RWPE2 (cell line): ENCODE results near the gene PPARD.
A peak's percentile ranks its signal among the peaks of the same experiment; 100 is the strongest.

Experiments
- ATAC-seq: fragments of 200-7000 bp; cut with Tn5 transposase; 3 replicates; pipeline ENCODE4 v1.9.1; 2021; ENCODE audit warnings: low read depth
- DNase-seq: peaks from one replicate; pipeline ENCODE4 v3.0.0-alpha.2; 2020; ENCODE audit warnings: low spot score
- H3K27ac ChIP-seq: fragments of 450-650 bp; 2 replicates; pipeline ENCODE4 v1.5.1; 2017; ENCODE audit warnings: mild to moderate bottlenecking; ENCODE audit not compliant: poor library complexity, severe bottlenecking
- H3K27me3 ChIP-seq: fragments of 250-450 bp; sonication (Bioruptor Pico); 2 replicates; pipeline ENCODE4 v1.5.1; 2021; ENCODE audit warnings: mild to moderate bottlenecking, moderate library complexity; ENCODE audit not compliant: insufficient read depth, poor library complexity, severe bottlenecking
- H3K36me3 ChIP-seq: fragments of 250-450 bp; sonication (Bioruptor Pico); 2 replicates; pipeline ENCODE4 v1.5.1; 2020; ENCODE audit warnings: low read depth, mild to moderate bottlenecking, moderate library complexity
- H3K4me1 ChIP-seq: fragments of 250-450 bp; sonication (Bioruptor Pico); 2 replicates; pipeline ENCODE4 v1.5.1; 2021; ENCODE audit warnings: mild to moderate bottlenecking, moderate library complexity; ENCODE audit not compliant: insufficient read depth, poor library complexity, severe bottlenecking
- H3K4me3 ChIP-seq: fragments of 250-450 bp; sonication (Bioruptor Pico); 2 replicates; pipeline ENCODE4 v1.5.1; 2021; ENCODE audit warnings: mild to moderate bottlenecking, moderate library complexity; ENCODE audit not compliant: severe bottlenecking
- H3K9me3 ChIP-seq: fragments of 250-450 bp; sonication (Bioruptor Pico); 2 replicates; pipeline ENCODE4 v1.5.1; 2021; ENCODE audit warnings: mild to moderate bottlenecking, moderate library complexity; ENCODE audit not compliant: severe bottlenecking
- TF ChIP-seq, protein P1 (sequence below): fragments of 450-650 bp; IDR thresholded peaks from one replicate; pipeline ENCODE4 v1.5.1; 2017; ENCODE audit warnings: mild to moderate bottlenecking, moderate library complexity; ENCODE audit not compliant: poor library complexity, severe bottlenecking

PPARD gene

DNA sequence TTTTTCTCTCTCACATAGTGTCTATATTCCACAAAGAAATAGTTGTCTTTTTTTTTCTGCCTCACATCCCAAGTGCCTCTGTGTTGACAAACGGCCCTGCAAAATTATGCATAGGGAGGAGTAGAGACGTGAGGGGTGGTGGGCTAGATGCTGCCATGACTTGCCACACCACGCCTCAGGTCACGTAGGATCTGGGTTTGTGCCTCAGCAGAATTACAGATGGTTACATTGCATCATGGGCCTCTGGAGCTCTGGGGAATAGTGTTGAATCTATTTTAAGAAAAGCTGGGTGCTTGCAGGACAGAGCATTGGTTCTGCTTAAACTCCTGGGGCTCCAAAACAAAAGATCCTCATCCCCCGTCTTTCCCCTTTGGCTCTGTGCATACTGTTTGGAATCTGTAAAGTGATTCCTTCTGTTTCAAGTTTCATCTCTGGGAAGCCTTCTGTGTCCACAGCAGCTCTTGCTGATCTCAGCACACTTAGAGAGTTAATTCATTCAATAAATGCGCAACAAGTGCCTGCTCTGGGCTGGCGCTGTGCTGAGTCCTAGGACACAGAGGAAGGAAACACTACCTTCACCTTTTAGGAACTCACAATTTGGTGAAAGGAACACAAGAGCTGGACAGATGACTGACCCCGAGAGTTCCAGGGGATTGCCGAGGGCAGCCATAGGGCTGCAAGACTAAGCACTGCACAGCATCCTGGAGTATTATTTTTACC is 112.2 kb downstream of the PPARD start:
- no peaks in the 10 kb centered on the region for H3K9me3 ChIP-seq
- DNase-seq (no peak), ATAC-seq (no peak; the same call in 2 of the 3 replicates)
- no peaks in the 10 kb centered on the region for H3K27me3 ChIP-seq
- H3K36me3 ChIP-seq: peaks cover 53% of the 10 kb centered on the region
- H3K4me1 ChIP-seq: peaks cover 13% of the 10 kb centered on the region
- TF ChIP-seq, protein P1, sequence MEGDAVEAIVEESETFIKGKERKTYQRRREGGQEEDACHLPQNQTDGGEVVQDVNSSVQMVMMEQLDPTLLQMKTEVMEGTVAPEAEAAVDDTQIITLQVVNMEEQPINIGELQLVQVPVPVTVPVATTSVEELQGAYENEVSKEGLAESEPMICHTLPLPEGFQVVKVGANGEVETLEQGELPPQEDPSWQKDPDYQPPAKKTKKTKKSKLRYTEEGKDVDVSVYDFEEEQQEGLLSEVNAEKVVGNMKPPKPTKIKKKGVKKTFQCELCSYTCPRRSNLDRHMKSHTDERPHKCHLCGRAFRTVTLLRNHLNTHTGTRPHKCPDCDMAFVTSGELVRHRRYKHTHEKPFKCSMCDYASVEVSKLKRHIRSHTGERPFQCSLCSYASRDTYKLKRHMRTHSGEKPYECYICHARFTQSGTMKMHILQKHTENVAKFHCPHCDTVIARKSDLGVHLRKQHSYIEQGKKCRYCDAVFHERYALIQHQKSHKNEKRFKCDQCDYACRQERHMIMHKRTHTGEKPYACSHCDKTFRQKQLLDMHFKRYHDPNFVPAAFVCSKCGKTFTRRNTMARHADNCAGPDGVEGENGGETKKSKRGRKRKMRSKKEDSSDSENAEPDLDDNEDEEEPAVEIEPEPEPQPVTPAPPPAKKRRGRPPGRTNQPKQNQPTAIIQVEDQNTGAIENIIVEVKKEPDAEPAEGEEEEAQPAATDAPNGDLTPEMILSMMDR: no peak
- H3K27ac ChIP-seq: peak overlapping the region; percentile 47
- H3K4me3 ChIP-seq: no peak overlapping the region

DNA sequence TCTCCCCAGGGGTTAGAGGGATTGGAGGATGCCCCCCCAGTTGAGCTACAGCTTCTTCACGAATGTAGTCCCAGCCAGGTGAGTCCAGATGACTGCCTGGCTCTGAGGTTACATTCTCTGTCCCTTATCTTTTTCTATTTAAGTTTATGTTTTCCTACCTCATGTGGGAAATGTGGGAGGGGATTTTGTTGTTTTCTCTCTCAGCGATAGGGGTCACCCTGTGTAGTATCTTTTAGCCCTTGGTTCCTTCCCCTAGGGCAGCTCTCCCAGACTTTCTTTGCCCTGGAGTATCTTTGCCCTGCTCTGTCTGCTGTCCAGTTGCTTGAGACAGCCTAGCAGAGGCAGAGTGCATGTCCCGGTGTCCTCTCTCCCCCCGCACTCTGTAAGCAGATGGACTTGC is 115.5 kb downstream of the PPARD start:
- ATAC-seq: no peak

DNA sequence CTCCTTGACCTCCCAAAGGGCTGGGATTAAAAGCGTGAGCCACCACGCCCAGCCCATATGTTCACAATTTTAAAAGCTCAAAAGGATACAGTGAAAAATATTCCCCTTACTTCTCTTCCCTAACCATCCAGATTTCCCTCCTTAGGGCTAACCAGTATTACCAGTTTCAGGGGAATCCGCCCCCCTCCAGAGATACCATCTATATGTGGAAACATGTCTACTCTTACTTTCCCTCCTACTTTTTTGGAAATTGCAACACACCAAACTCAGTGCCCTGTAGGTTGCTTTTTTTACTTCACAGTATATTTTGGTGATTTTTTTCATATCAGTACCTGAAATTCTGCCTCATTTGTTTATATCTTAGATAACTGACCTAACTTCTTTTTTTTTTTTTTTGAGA is 118.9 kb downstream of the PPARD start:
- H3K27me3 ChIP-seq: no peaks in the 10 kb centered on the region
- no peaks in the 10 kb centered on the region for H3K4me1 ChIP-seq
- DNase-seq: no peak
- H3K27ac ChIP-seq: no peak overlapping the region
- H3K9me3 ChIP-seq: no peaks in the 10 kb centered on the region
- ATAC-seq: no peak; the same call in 2 of the 3 replicates
- TF ChIP-seq, protein P1: no peak
- peaks cover 86% of the 10 kb centered on the region for H3K36me3 ChIP-seq
- H3K4me3 ChIP-seq: no peak overlapping the region

More for the DNA sequence above, 115.5 kb downstream of the PPARD start:
- peaks cover 84% of the 10 kb centered on the region for H3K36me3 ChIP-seq
- no peak overlapping the region for H3K4me3 ChIP-seq
- H3K4me1 ChIP-seq: peaks cover 13% of the 10 kb centered on the region
- H3K27ac ChIP-seq: no peak overlapping the region
- TF ChIP-seq, protein P1: no peak
- H3K9me3 ChIP-seq: no peaks in the 10 kb centered on the region
- no peak for DNase-seq
- no peaks in the 10 kb centered on the region for H3K27me3 ChIP-seq

DNA sequence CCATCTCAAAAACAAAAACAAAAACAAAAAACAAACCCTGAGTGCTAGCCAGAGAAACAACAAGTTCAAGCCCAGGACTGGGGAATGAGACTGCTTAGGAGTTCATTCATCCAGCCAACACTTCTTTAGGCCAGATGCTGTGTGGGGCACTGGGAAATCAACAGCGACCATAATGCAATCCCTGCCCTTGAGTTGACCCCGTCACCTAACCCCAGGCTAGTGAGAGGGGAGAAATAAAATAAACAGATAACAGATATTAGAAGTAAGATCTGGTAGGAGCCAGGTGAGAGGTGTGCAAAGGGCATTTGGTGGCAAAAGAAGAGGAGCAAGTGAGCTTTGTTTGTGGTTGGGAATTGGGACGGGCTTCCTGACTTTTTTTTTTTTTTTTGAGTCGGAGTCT is 120.9 kb downstream of the PPARD start:
- no peak for ATAC-seq
- H3K27me3 ChIP-seq: no peaks in the 10 kb centered on the region
- no peak overlapping the region for H3K4me3 ChIP-seq
- peaks cover 76% of the 10 kb centered on the region for H3K36me3 ChIP-seq
- no peak for DNase-seq
- H3K27ac ChIP-seq: no peak overlapping the region
- H3K9me3 ChIP-seq: no peaks in the 10 kb centered on the region
- peaks cover 4% of the 10 kb centered on the region for H3K4me1 ChIP-seq
- TF ChIP-seq, protein P1: no peak

DNA sequence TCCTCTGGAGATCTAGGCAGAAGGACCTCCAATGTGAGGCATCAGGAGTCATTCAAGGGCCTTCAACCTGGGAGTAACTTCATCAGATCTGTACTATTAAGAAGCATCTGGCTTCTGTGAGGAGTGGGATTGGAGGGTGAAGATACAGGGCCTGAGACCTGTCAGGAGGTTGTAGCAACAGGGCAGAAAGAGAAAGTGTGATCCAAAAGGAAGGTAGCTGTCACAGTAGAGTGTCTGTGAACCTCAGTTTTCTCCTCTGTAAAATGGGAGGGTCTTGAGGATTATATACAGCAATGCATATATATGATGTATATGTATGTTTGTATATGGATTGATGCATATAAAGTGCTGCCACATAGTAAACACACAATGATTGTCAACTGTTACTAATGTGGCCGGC is 123.3 kb downstream of the PPARD start:
- ATAC-seq (no peak), DNase-seq (no peak)
- no peaks in the 10 kb centered on the region for H3K9me3 ChIP-seq
- H3K27ac ChIP-seq: no peak overlapping the region
- H3K36me3 ChIP-seq: peaks cover 79% of the 10 kb centered on the region
- TF ChIP-seq, protein P1: no peak
- peaks cover 11% of the 10 kb centered on the region for H3K4me1 ChIP-seq
- no peak overlapping the region for H3K4me3 ChIP-seq
- H3K27me3 ChIP-seq: no peaks in the 10 kb centered on the region
